Keratinocyte (primary cell): ENCODE measurements around the gene SCRN2. TPM values are rescaled to one million over a fixed set of nuclear protein-coding genes. Genes with fewer than 3 reads are reported as not detected.

ENCODE experiments used
- DNase-seq: peaks from one replicate; pipeline ENCODE4 v3.0.0-alpha.2; 2011; ENCODE audit warnings: low read depth, missing footprints, low spot score
- FAIRE-seq: peaks from 2 replicates; lab custom pipeline; 2011; peaks lifted over from hg19 to GRCh38; lab: Jason Lieb, UNC
- H2AFZ ChIP-seq: 2 replicates; pipeline ENCODE4 v1.6.0; 2012; ENCODE audit warnings: low read length, control low read depth, inconsistent platforms; ENCODE audit not compliant: control insufficient read depth
- H3K27ac ChIP-seq: 2 replicates; pipeline ENCODE4 v1.5.1; 2011; ENCODE audit warnings: low read length; ENCODE audit not compliant: control insufficient read depth, insufficient read depth
- H3K27me3 ChIP-seq: 3 replicates; pipeline ENCODE4 v1.6.0; 2011; ENCODE audit warnings: low read length; ENCODE audit not compliant: control insufficient read depth, insufficient read depth; ENCODE audit errors: extremely low read depth
- H3K36me3 ChIP-seq, 2 experiments: 2 replicates in 1 of 2; 3 replicates in 1 of 2; pipeline ENCODE4 v1.5.1; 2011; ENCODE audit warnings: low read length in 2 of 2, mild to moderate bottlenecking in 1 of 2; ENCODE audit not compliant: control insufficient read depth in 2 of 2, insufficient read depth in 2 of 2; ENCODE audit errors: extremely low read depth in 1 of 2
- H3K4me1 ChIP-seq: 3 replicates; pipeline ENCODE4 v1.5.1; 2011; ENCODE audit warnings: low read length; ENCODE audit not compliant: control insufficient read depth, insufficient read depth; ENCODE audit errors: extremely low read depth
- H3K4me2 ChIP-seq: 3 replicates; pipeline ENCODE4 v1.6.0; 2011; ENCODE audit warnings: low read depth, low read length; ENCODE audit not compliant: control insufficient read depth, insufficient read depth; ENCODE audit errors: extremely low read depth
- H3K4me3 ChIP-seq, 3 experiments: fragments of 200-600 bp in 1 of 3; sonication (generic) in 1 of 3; 2 replicates in 2 of 3; 3 replicates in 1 of 3; pipeline ENCODE4 v1.5.1; 2011 to 2016; ENCODE audit warnings: low read length in 3 of 3, mild to moderate bottlenecking in 3 of 3, control low read depth in 2 of 3, inconsistent platforms in 1 of 3, low read depth in 1 of 3, mixed read lengths in 1 of 3, mixed run types in 1 of 3, moderate library complexity in 1 of 3; ENCODE audit not compliant: control insufficient read depth in 2 of 3, insufficient read depth in 2 of 3; ENCODE audit errors: extremely low read depth in 1 of 3
- H3K79me2 ChIP-seq: 2 replicates; pipeline ENCODE4 v1.6.0; 2012; ENCODE audit warnings: low read length; ENCODE audit not compliant: control insufficient read depth, insufficient read depth
- H3K9ac ChIP-seq: 3 replicates; pipeline ENCODE4 v1.6.0; 2011; ENCODE audit warnings: low read length; ENCODE audit not compliant: control insufficient read depth, insufficient read depth; ENCODE audit errors: extremely low read depth
- H3K9me1 ChIP-seq: 3 replicates; pipeline ENCODE4 v1.6.0; 2011; ENCODE audit warnings: low read length; ENCODE audit not compliant: control insufficient read depth, insufficient read depth; ENCODE audit errors: extremely low read depth
- H3K9me3 ChIP-seq: 2 replicates; pipeline ENCODE4 v1.5.1; 2012; ENCODE audit warnings: low read depth, low read length; ENCODE audit not compliant: control insufficient read depth
- H4K20me1 ChIP-seq: 3 replicates; pipeline ENCODE4 v1.6.0; 2011; ENCODE audit warnings: low read length; ENCODE audit not compliant: control insufficient read depth, insufficient read depth; ENCODE audit errors: extremely low read depth
- CTCF ChIP-seq, 3 experiments: IDR thresholded peaks in 1 of 3; conservative IDR thresholded peaks in 1 of 3; optimal IDR thresholded peaks in 1 of 3; 2 replicates in 2 of 3; 3 replicates in 1 of 3; pipeline versions ENCODE3 to v1.5.1; 2011; ENCODE audit warnings: low read length in 3 of 3, mild to moderate bottlenecking in 3 of 3, moderate library complexity in 2 of 3, control low read depth in 1 of 3, inconsistent platforms in 1 of 3; ENCODE audit not compliant: insufficient read depth in 2 of 3; ENCODE audit errors: extremely low read depth in 1 of 3
- EZH2 ChIP-seq: IDR thresholded peaks from one replicate; pipeline ENCODE4 v1.6.1; 2012; ENCODE audit warnings: inconsistent platforms, mild to moderate bottlenecking, low read length, moderate library complexity
- dilution Hi-C: fragments of 300-500 bp; cut with MboI; formaldehyde crosslinking; loops from one replicate; pipeline ENCODE4 v1.7.0; 2020; ENCODE audit warnings: low sequenced_read_pairs; ENCODE audit not compliant: extremely low pct_ligation_motif_present
- polyA plus RNA-seq, 5 experiments: library from polyadenylated mRNA; depleted of rRNA in 3 of 5; stranded (reverse) in 3 of 5; stranded (forward) in 1 of 5; unstranded in 1 of 5; fragments of >200 nt; gene quantifications; 1 replicate in 1 of 5; 2 replicates in 3 of 5; 3 replicates in 1 of 5; pipeline versions ENCODE4 v1.2.1 to v1.2.3, GENCODE V29; 2011 to 2012; ENCODE audit warnings: missing spikeins in 2 of 5, low read depth in 1 of 5, low replicate concordance in 1 of 5

The SCRN2 gene
- polyA plus RNA-seq, 1 donor (not counting 4 experiments of a cell fraction or from before 2014, with no cell fraction given): 17.1 TPM

DNA sequence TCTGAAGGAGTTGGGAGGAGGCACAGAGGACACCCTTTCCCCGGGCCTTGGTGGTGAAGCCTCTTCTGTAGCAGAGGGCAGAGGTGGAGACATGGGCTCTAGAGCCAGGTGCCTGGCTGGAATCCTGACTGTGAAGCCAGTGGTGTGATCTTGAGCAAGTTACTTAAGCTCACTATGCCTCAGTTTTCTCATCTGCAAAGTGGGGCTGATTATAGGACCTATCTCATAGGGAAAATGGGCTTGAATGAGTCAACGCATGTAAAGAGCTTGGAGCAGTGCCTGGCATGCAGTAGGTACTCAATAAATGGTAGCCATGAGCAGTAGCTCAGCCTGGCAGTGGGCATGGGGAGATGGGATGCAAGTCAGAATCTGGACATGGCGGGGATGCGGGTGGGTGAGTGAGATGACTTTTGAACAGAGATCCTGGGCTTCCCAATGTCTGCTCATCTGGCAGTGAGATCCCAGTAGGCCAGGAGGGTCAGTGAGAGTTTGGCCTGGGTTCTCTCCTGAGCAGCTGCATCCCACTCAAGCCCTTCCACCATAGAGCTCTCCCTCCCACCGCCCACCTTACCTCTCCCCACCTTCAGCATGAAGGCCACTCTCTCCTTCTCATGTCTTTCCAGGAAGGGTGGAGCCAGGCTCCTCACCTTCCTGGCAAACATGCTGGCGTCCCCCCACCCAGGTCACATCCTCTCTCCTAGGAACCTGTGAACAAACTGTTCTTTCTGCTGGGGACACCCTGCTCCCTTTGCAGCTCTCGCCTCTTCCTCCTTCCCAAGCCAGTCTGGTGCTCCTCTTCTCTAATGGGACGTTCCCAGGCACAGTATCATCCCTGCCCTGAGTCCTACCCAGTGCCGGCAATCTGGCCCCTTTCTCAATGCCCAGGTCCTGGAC, 41.9 kb upstream of the SCRN2 start:
- H3K27me3 ChIP-seq: no peaks in the 10 kb centered on the region
- peaks cover 13% of the 10 kb centered on the region for H3K4me1 ChIP-seq
- H3K36me3 ChIP-seq: no peaks in the 10 kb centered on the region
- TF ChIP-seq CTCF (optimal IDR thresholded peaks at IDR 0.05 in 1 of 3, IDR thresholded peaks at IDR 0.05 in 1 of 3, conservative IDR thresholded peaks at IDR 0.05 in 1 of 3; ENCODE audit: extremely low read depth in 1 of 3, insufficient read depth in 2 of 3, low read length in 3 of 3) (no peak), EZH2 (no peak)
- peak overlapping the region; percentile 14 for H2AFZ ChIP-seq
- dilution Hi-C loops: no loop called here
- FAIRE-seq (no peak), DNase-seq (no peak)
- no peaks in the 10 kb centered on the region for H3K79me2 ChIP-seq
- no peak overlapping the region for H3K4me3 ChIP-seq
- peak overlapping the region; percentile 41 for H3K4me2 ChIP-seq
- H3K9me1 ChIP-seq: no peaks in the 10 kb centered on the region
- no peaks in the 10 kb centered on the region for H4K20me1 ChIP-seq
- H3K27ac ChIP-seq: no peak overlapping the region
- no peak overlapping the region for H3K9ac ChIP-seq
- H3K9me3 ChIP-seq: no peaks in the 10 kb centered on the region

- no peak for TF ChIP-seq CTCF (optimal IDR thresholded peaks at IDR 0.05 in 1 of 3, IDR thresholded peaks at IDR 0.05 in 1 of 3, conservative IDR thresholded peaks at IDR 0.05 in 1 of 3; ENCODE audit: extremely low read depth in 1 of 3, insufficient read depth in 2 of 3, low read length in 3 of 3)
- TF ChIP-seq EZH2: no peak
- Histone ChIP-seq H2AFZ (peak overlapping the region; percentile 14), H3K27me3 (no peaks in the 10 kb centered on the region), H3K4me3 (no peak overlapping the region), H3K79me2 (no peaks in the 10 kb centered on the region), H3K27ac (no peak overlapping the region), H3K9me1 (no peaks in the 10 kb centered on the region), H4K20me1 (no peaks in the 10 kb centered on the region), H3K4me1 (peaks cover 13% of the 10 kb centered on the region), H3K36me3 (no peaks in the 10 kb centered on the region), H3K9ac (no peak overlapping the region), H3K9me3 (no peaks in the 10 kb centered on the region), H3K4me2 (peak overlapping the region; percentile 41)
- DNase-seq (no peak), FAIRE-seq (no peak)
- dilution Hi-C loops: no loop called here
Measured at GRCh38 chr17:47882247-47882646, 41.2 kb upstream of the SCRN2 start.
